ENCODE data around the gene NAA50.

NAA50 gene

DNA sequence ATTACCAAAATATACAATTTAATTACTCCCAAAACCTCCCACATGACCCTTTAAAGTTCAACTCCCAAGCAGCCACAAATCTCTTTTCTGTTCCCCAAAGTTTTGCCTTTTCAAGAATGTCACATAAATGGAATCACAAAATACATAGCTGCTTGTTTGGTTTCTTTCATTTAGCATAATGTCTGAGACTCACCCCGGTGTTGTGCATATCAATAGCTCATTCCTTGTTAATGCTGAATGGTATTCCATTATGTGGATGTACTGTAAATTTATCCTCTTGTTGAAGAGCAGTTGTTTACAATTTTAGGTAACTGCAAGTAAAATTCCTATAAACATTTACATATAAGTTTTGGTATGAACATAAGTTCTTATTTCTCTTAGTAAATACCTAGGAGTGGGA is 15.5 kb downstream of the NAA50 start:
- TF ChIP-seq EZH2phosphoT487 (IDR thresholded peaks at IDR 0.05; ENCODE audit: low read length): no peak
- no peak for TF ChIP-seq EZH2 (optimal IDR thresholded peaks at IDR 0.05; ENCODE audit: low read depth, low read length)
- TF ChIP-seq, protein P1, sequence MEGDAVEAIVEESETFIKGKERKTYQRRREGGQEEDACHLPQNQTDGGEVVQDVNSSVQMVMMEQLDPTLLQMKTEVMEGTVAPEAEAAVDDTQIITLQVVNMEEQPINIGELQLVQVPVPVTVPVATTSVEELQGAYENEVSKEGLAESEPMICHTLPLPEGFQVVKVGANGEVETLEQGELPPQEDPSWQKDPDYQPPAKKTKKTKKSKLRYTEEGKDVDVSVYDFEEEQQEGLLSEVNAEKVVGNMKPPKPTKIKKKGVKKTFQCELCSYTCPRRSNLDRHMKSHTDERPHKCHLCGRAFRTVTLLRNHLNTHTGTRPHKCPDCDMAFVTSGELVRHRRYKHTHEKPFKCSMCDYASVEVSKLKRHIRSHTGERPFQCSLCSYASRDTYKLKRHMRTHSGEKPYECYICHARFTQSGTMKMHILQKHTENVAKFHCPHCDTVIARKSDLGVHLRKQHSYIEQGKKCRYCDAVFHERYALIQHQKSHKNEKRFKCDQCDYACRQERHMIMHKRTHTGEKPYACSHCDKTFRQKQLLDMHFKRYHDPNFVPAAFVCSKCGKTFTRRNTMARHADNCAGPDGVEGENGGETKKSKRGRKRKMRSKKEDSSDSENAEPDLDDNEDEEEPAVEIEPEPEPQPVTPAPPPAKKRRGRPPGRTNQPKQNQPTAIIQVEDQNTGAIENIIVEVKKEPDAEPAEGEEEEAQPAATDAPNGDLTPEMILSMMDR (IDR thresholded peaks at IDR 0.05; ENCODE audit: low read length): no peak
- H3K27me3 ChIP-seq (replicated peaks; ENCODE audit: insufficient read depth, low read length): no peaks in the 10 kb centered on the region
- H3K79me2 ChIP-seq (ENCODE audit: low read length): peaks cover 100% of the 10 kb centered on the region
- H3K4me2 ChIP-seq (ENCODE audit: low read depth, low read length): no peak overlapping the region
- DNase-seq: no peak
- H3K4me3 ChIP-seq (ENCODE audit: low read length): no peak overlapping the region
- H2AFZ ChIP-seq (ENCODE audit: low read length): no peak overlapping the region
- no peaks in the 10 kb centered on the region for H3K9me2 ChIP-seq (replicated peaks; ENCODE audit: insufficient read depth, low read length)
- no peaks in the 10 kb centered on the region for H3K4me1 ChIP-seq (ENCODE audit: low read length)
- no peak overlapping the region for H3K27ac ChIP-seq (ENCODE audit: low read length)
- no peaks in the 10 kb centered on the region for H3K9me3 ChIP-seq (replicated peaks; ENCODE audit: insufficient read depth, low read length)
- H3K36me3 ChIP-seq (replicated peaks; ENCODE audit: insufficient read depth, low read length): no peaks in the 10 kb centered on the region
- H3F3A ChIP-seq (ENCODE audit: insufficient read depth, low read length): no peaks in the 10 kb centered on the region
- H3K9ac ChIP-seq (ENCODE audit: low read length): no peak overlapping the region
- peaks cover 55% of the 10 kb centered on the region for H4K20me1 ChIP-seq (ENCODE audit: insufficient read depth, low read length)

DNA sequence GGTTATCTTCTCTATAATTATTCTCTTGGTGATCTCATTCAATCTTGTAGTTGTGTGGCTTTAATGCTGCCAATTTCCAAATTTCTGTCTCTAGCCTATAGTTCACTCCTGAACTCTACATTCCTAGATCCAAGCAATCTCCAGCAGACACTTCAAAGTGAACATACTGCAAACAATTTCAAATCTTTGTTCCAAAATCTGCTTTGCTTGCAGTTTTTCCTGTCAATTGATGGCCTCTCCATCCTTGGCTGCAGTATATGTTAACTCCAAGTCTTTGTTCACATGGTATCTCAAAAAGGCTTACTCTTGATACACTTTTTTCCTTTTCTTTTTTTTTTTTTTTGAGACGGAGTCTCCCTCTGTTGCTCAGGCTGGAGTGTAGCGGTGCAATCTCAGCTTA is 17.4 kb downstream of the NAA50 start:
- H3K27me3 ChIP-seq (replicated peaks; ENCODE audit: insufficient read depth, low read length): no peaks in the 10 kb centered on the region
- no peak overlapping the region for H3K4me3 ChIP-seq (ENCODE audit: low read length)
- H3K9me3 ChIP-seq (replicated peaks; ENCODE audit: insufficient read depth, low read length): no peaks in the 10 kb centered on the region
- H3K9ac ChIP-seq (ENCODE audit: low read length): no peak overlapping the region
- peaks cover 100% of the 10 kb centered on the region for H3K79me2 ChIP-seq (ENCODE audit: low read length)
- H3F3A ChIP-seq (ENCODE audit: insufficient read depth, low read length): no peaks in the 10 kb centered on the region
- H3K36me3 ChIP-seq (replicated peaks; ENCODE audit: insufficient read depth, low read length): peaks cover under 1% of the 10 kb centered on the region; the same call in 1 of the 2 replicates
- no peaks in the 10 kb centered on the region for H3K9me2 ChIP-seq (replicated peaks; ENCODE audit: insufficient read depth, low read length)
- no peak for TF ChIP-seq EZH2 (optimal IDR thresholded peaks at IDR 0.05; ENCODE audit: low read depth, low read length)
- no peak for TF ChIP-seq EZH2phosphoT487 (IDR thresholded peaks at IDR 0.05; ENCODE audit: low read length)
- TF ChIP-seq, protein P1 (IDR thresholded peaks at IDR 0.05; ENCODE audit: low read length): no peak
- DNase-seq: no peak
- no peak overlapping the region for H2AFZ ChIP-seq (ENCODE audit: low read length)
- H4K20me1 ChIP-seq (ENCODE audit: insufficient read depth, low read length): peaks cover 45% of the 10 kb centered on the region
- H3K4me2 ChIP-seq (ENCODE audit: low read depth, low read length): no peak overlapping the region
- H3K4me1 ChIP-seq (ENCODE audit: low read length): no peaks in the 10 kb centered on the region
- no peak overlapping the region for H3K27ac ChIP-seq (ENCODE audit: low read length)

DNA sequence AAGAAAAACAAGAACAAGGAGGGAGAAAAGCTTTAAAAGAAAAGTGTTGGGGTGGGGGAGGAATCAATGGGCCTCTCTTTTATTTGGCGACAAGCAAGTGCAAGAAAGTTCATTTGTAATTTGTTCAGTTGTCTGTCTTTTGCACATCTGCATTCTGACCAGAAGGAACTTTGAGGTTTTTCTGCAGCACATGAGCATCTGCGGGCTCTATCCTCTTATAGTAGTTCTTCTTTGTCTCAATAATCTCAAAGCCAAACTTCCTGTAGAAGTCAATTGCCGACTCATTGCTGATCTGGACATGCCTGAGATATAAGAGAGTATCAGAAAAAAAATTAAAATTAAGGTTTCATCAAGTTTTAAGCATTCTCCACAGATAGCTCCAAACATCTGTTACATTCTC is 24.4 kb downstream of the NAA50 start:
- Histone ChIP-seq H3K36me3 (replicated peaks; ENCODE audit: insufficient read depth, low read length) (peaks cover 25% of the 10 kb centered on the region), H3K27me3 (replicated peaks; ENCODE audit: insufficient read depth, low read length) (no peaks in the 10 kb centered on the region), H3K4me1 (ENCODE audit: low read length) (no peaks in the 10 kb centered on the region), H3K27ac (ENCODE audit: low read length) (no peak overlapping the region), H3K4me2 (ENCODE audit: low read depth, low read length) (no peak overlapping the region), H3F3A (ENCODE audit: insufficient read depth, low read length) (0 out of 2 replicates have a peak, but pooled peaks cover 5% of the 10 kb centered on the region), H3K9me3 (replicated peaks; ENCODE audit: insufficient read depth, low read length) (no peaks in the 10 kb centered on the region), H3K9me2 (replicated peaks; ENCODE audit: insufficient read depth, low read length) (no peaks in the 10 kb centered on the region), H3K9ac (ENCODE audit: low read length) (no peak overlapping the region), H2AFZ (ENCODE audit: low read length) (no peak overlapping the region), H3K4me3 (ENCODE audit: low read length) (no peak overlapping the region), H3K79me2 (ENCODE audit: low read length) (peaks cover 40% of the 10 kb centered on the region), H4K20me1 (ENCODE audit: insufficient read depth, low read length) (peaks cover 13% of the 10 kb centered on the region; the same call in 1 of the 2 replicates)
- TF ChIP-seq EZH2phosphoT487 (IDR thresholded peaks at IDR 0.05; ENCODE audit: low read length): no peak
- TF ChIP-seq, protein P1 (IDR thresholded peaks at IDR 0.05; ENCODE audit: low read length): no peak
- TF ChIP-seq EZH2 (optimal IDR thresholded peaks at IDR 0.05; ENCODE audit: low read depth, low read length): no peak
- no peak for DNase-seq

All from MM.1S (cell line).